RKO (cell line): ENCODE results near the gene CNTNAP2.

Source experiments
- DNase-seq: peaks from one replicate; pipeline ENCODE4 v3.0.0-alpha.2; 2016; ENCODE audit warnings: low spot score

The CNTNAP2 gene

GRCh38 chr7:146291900-146292299 is 175.3 kb downstream of the CNTNAP2 start:
- no peak for DNase-seq

GRCh38 chr7:146296028-146296427 is 179.4 kb downstream of the CNTNAP2 start:
- no peak for DNase-seq

DNA sequence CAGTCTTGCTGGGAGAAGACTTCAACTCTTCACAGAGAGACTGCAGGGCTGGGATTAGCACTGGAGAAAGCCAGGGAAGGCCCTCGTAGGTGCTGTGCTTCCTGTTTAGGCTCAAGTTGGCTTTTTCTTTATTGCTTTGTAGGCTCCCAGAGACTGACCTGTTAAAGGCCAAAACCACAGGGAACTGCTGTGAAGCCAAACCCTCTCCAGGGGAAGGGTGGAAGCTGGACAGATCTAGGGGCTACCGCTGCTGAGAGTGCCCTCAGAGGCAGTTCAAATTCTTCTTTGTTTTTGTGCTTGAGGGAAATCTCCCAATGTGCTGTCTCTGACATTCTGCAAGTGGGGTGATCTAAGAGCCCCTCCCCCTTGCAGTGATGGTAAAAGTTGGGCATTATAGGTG is 198.4 kb downstream of the CNTNAP2 start:
- DNase-seq, result no peak

GRCh38 chr7:146319629-146320028 is 203.0 kb downstream of the CNTNAP2 start:
- no peak for DNase-seq

DNA sequence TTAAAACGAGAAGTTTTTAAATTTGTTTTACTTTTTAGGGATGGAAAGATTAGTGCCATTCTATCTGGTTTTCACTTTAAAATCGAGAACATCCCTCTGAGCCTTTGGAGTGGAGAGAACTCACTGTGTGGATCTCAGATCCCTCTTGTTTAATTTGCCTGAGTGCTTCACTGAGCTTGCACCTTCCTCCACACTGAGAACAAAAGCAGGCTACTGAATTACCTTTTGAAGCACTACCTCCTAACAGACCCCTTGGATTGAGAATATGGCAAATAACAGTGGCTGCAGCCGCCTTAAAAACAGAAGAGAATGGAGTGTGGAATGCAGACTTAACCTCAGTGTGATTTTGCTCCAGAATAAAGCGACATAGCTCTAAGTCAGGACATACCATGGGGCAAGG is 204.7 kb downstream of the CNTNAP2 start:
- DNase-seq, result no peak

DNA sequence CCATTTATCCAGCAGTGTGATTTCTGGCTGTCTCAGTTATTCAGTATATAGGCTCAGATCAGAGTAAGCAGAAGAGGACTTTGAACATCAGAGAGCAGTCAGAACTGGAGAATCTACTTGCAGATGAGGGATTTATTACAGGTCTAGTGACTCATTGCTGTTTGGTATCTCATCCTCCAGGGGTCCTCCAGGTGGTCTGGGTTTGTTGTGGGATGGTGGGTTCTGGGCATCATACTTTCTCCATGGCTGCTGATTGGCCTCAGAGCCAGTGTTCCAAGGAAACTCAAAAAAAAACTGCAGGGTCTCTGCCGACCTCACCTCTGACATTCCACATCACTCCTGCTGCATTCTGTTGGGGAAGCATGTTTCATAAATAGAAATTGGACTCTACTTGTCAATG is 214.8 kb downstream of the CNTNAP2 start:
- no peak for DNase-seq

DNA sequence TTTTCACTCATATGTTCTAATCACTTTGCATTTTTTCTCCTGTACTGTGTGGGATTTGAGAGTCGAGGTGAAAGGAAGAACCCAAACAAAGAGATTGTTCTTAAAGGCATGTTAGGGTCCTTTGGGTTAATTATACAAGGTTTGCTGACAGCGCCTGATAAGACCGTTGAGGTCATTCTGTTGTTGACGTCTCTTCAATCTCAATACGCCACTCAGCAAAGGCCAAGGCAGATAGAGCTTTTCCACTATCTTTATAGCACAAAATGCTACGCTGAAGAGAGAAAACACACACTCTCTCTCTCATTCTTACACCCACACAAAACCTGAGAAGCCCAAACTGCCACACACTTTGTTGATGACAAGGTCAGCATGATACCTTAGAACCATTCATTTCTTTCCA is 228.7 kb downstream of the CNTNAP2 start:
- DNase-seq, result no peak

DNA sequence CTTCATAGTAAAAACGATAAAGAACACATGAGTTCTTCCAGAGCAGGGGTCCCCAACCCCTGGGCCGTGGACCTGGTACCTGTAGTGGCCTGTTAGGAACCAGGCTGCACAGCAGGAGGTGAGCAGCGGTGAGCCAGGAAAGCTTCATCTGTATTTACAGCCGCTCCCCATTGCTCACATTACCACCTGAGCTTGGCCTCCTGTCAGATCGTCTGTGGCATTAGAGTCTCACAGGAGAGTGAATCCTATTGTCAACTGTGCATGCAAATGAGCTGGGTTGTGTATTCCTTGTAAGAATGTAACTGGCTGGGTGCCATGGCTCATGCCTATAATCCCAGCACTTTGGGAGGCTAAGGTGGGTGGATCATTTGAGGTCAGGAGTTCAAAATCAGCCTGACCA is 229.5 kb downstream of the CNTNAP2 start:
- no peak for DNase-seq

DNA sequence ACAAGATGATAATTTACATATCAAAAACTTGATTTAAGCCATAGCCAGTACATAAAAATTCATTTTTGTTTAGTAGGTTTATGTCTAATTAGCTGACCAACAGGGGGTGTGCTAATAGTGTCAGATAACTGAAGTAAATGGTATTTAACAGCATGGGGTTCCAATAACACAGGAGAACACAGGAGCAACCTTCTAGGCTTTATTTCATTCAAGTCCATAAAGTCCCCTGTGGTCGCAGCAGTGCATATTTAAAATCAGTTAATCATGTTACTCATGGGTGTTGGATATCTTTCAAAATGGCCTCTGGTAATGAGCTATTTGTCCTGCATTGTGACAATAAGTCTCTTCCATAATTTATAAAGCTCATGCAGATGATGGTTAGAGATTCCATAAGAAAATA is 238.6 kb downstream of the CNTNAP2 start:
- DNase-seq, result no peak

- DNase-seq, result no peak
Measured at GRCh38 chr7:146359176-146359575, 242.6 kb downstream of the CNTNAP2 start.

GRCh38 chr7:146366938-146367337 is 250.3 kb downstream of the CNTNAP2 start:
- peak; percentile 84 for DNase-seq

DNA sequence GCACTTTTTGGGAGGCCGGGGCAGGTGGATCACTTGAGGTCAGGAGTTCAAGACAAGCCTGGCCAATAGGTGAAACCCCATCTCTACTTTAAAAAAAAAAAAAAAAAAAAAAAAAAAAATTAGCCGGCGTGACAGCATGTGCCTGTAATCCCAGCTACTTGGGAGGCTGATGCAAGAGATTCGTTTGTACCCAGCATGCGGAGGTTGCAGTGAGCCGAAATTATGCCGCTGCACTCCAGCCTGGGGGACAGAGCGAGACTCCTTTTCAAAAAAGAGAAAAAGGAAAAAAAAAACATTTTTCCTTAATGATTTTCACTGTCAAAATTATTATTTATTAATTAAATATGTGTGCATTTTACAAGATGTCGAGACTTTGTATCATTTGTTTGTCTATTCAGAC is 253.6 kb downstream of the CNTNAP2 start:
- no peak for DNase-seq

DNA sequence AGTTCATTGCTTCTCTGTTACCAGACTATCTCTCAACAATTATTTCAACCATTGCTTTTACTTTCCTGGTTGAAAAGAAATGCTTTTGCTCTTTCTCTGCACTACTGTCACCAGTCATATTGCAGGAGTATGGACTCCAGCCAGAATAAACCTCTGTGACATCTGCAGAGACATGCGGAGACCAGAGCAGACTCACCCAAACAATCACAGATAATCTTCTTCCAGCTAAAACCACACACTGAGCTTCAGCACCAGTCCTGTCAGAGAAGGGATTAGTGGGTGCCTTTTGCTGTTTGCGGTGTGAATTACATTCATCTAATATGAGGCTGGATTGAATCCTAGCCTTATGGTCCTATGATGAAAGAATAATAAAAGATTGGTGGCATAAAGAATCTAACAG is 258.6 kb downstream of the CNTNAP2 start:
- no peak for DNase-seq

DNA sequence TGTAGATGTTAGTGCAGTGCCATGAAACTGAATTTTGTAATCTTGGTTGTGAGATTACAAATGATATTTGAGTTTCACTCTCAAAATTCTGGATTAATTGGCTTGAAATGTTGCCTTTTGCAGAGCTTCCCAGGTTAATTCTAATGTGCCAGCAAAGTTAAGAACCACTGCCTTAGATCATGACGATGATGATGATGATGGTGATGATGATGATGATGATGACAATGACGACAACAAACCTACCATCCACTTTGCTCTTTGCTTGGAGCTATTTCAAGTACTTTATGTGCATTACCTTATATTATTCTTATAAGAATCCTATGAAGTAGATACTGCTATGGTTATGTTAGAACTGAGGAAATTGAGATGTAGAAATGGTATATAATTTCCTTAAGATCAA is 261.6 kb downstream of the CNTNAP2 start:
- no peak for DNase-seq

- no peak for DNase-seq
Measured at GRCh38 chr7:146387140-146387539, 270.5 kb downstream of the CNTNAP2 start.

GRCh38 chr7:146388928-146389327 is 272.3 kb downstream of the CNTNAP2 start:
- DNase-seq, result no peak

DNA sequence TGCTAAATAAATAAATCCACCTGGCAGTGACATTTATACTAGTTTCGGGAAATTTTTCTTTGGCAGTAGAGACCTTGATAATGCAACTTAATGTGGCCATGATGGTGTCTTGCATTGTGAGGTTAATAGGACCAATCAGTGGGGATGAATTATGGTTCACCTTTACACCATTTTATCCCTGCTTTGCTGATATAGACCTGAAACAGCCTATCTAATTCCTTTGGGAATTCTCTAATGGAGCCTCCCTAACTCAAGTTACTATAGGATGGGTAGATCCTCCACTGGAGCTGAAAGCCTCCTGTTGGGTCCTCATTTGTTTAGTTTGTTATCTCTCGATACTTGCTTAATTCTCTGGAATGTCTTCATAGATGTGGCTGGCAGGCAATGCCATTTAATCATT is 276.7 kb downstream of the CNTNAP2 start:
- no peak for DNase-seq

- no peak for DNase-seq
Measured at GRCh38 chr7:146397141-146397540, 280.5 kb downstream of the CNTNAP2 start.

DNA sequence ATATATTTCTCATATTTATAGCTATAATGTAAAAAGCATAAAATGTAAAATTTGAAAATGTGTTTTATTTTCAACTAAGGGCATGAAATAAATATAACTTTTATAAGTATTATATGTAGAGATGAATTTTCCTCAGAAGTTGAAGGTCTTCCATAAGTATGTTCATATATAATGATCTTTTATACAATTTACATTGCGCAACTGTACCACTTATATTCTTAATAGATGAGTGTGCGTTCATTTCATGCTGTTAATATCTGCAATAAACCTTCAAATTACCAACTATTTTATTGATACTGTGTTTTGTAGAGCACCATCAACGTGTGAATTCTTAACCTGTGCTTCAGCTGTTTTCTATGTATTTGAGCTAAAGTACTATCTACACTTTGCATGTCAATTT is 285.3 kb downstream of the CNTNAP2 start:
- DNase-seq, result no peak

- no peak for DNase-seq
Measured at GRCh38 chr7:146405737-146406136, 289.1 kb downstream of the CNTNAP2 start.

GRCh38 chr7:146411975-146412374 is 295.4 kb downstream of the CNTNAP2 start:
- DNase-seq, result no peak

DNA sequence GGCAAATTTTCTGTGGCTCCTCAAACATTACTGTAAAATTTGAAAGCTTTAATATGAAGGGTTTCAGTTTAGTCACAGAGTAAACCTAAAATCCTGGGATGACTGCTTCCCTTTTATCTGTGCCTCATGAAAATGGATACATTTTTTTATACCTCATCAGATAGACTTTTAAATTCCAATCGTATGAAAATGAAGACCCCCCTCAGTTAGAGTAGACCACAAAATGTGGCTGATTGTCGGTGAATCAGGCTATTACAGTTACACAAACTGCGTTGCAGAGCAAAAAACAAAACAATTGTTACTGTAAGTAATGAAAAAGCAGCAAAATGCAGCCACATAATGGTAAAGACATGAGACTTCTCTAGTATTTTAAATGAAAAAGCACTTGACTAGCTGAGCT is 296.2 kb downstream of the CNTNAP2 start:
- no peak for DNase-seq

- DNase-seq, result no peak
Measured at GRCh38 chr7:146414373-146414772, 297.8 kb downstream of the CNTNAP2 start.

DNA sequence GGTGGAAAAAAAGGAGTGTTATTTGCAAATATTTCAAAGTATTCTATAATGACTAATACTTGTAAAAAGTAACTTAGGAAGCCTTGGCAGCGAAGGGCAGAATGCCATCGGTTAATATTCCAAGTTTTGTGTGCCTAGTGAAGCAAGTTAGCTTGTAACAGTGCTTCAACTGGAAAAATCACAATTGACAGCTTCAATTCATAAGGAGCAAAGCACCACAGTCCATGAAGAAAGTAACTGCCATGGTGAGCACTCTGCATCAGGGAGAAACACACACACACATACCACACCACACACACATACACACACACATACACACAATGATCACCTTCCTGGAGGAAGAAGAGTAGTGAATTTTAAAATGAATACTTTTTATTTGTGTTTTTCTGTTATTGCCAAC is 298.3 kb downstream of the CNTNAP2 start:
- no peak for DNase-seq

DNA sequence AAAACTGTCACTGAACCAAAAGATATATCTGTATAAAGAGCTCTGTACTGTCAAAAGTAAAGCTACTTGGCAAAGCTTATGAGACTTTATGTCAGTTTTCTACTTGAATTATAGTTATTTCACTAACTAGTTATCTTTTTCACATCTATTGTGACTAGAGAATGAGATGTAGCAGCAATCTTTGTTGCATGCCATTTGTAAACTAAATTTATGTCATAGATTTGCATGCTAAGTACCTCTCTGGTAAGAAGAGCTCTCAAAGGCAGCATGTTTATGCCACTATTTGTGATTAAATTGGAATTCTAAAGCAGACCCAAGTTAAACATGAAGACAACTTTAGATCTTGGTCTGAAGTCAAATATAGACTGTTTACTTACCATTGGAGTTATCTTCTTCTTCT is 300.6 kb downstream of the CNTNAP2 start:
- DNase-seq, result no peak
